ENCODE data around the gene YBX2.
"Not testable (repeated sequence)": the region's sequence is repeated elsewhere in the genome, so short reads cannot be mapped to it uniquely, and the experiment has no call there.

The YBX2 gene

GRCh38 chr17:7334938-7335538 is 40.6 kb upstream of the YBX2 start:
- Histone ChIP-seq H3K36me3 (ENCODE audit: control insufficient read depth, insufficient read depth, low read length) (peaks cover 2% of the 10 kb centered on the region), H3K4me3 (replicated peaks; ENCODE audit: low read depth, low read length) (no peak overlapping the region), H3K27me3 (replicated peaks; ENCODE audit: control insufficient read depth, insufficient read depth, low read length) (no peaks in the 10 kb centered on the region)
- TF ChIP-seq CTCF (IDR thresholded peaks at IDR 0.05; ENCODE audit: insufficient read depth, low read length, poor library complexity, severe bottlenecking): no peak
- DNase-seq (ENCODE audit: extremely low read depth, insufficient read length): no peak

GRCh38 chr17:7332600-7333069 is 38.2 kb upstream of the YBX2 start:
- DNase-seq (ENCODE audit: extremely low read depth, insufficient read length); H3K27me3 ChIP-seq (replicated peaks; ENCODE audit: control insufficient read depth, insufficient read depth, low read length); H3K36me3 ChIP-seq (ENCODE audit: control insufficient read depth, insufficient read depth, low read length): not testable (repeated sequence)
- peak overlapping the region; percentile 22 for H3K4me3 ChIP-seq (replicated peaks; ENCODE audit: low read depth, low read length)

GRCh38 chr17:7332111-7332510 is 37.7 kb upstream of the YBX2 start:
- DNase-seq (ENCODE audit: extremely low read depth, insufficient read length): no peak
- TF ChIP-seq CTCF (IDR thresholded peaks at IDR 0.05; ENCODE audit: insufficient read depth, low read length, poor library complexity, severe bottlenecking): no peak
- Histone ChIP-seq H3K36me3 (ENCODE audit: control insufficient read depth, insufficient read depth, low read length) (no peaks in the 10 kb centered on the region), H3K4me3 (replicated peaks; ENCODE audit: low read depth, low read length) (peak overlapping the region; percentile 22), H3K27me3 (replicated peaks; ENCODE audit: control insufficient read depth, insufficient read depth, low read length) (no peaks in the 10 kb centered on the region)

- no peak for DNase-seq (ENCODE audit: extremely low read depth, insufficient read length)
- no peak for TF ChIP-seq CTCF (IDR thresholded peaks at IDR 0.05; ENCODE audit: insufficient read depth, low read length, poor library complexity, severe bottlenecking)
- peak overlapping the region; percentile 81 for H3K4me3 ChIP-seq (replicated peaks; ENCODE audit: low read depth, low read length)
- H3K27me3 ChIP-seq (replicated peaks; ENCODE audit: control insufficient read depth, insufficient read depth, low read length): no peaks in the 10 kb centered on the region
- H3K36me3 ChIP-seq (ENCODE audit: control insufficient read depth, insufficient read depth, low read length): peaks cover 5% of the 10 kb centered on the region
Observed at GRCh38 chr17:7330638-7331015, 36.2 kb upstream of the YBX2 start.

GRCh38 chr17:7329997-7330637 is 35.7 kb upstream of the YBX2 start:
- DNase-seq (ENCODE audit: extremely low read depth, insufficient read length): peak; percentile 84
- no peak for TF ChIP-seq CTCF (IDR thresholded peaks at IDR 0.05; ENCODE audit: insufficient read depth, low read length, poor library complexity, severe bottlenecking)
- Histone ChIP-seq H3K27me3 (replicated peaks; ENCODE audit: control insufficient read depth, insufficient read depth, low read length) (no peaks in the 10 kb centered on the region), H3K36me3 (ENCODE audit: control insufficient read depth, insufficient read depth, low read length) (peaks cover 8% of the 10 kb centered on the region), H3K4me3 (replicated peaks; ENCODE audit: low read depth, low read length) (peak overlapping the region; percentile 81)

- DNase-seq (ENCODE audit: extremely low read depth, insufficient read length): peak; percentile 100
- Histone ChIP-seq H3K27me3 (replicated peaks; ENCODE audit: control insufficient read depth, insufficient read depth, low read length) (no peaks in the 10 kb centered on the region), H3K4me3 (replicated peaks; ENCODE audit: low read depth, low read length) (peak overlapping the region; percentile 81), H3K36me3 (ENCODE audit: control insufficient read depth, insufficient read depth, low read length) (peaks cover 13% of the 10 kb centered on the region)
- no peak for TF ChIP-seq CTCF (IDR thresholded peaks at IDR 0.05; ENCODE audit: insufficient read depth, low read length, poor library complexity, severe bottlenecking)
Observed at GRCh38 chr17:7329374-7329996, 35.0 kb upstream of the YBX2 start.
